PFSK-1 (cell line): ENCODE data around the gene OR4K15. TPM values are rescaled to one million over a fixed set of nuclear protein-coding genes. Genes with fewer than 3 reads are reported as not detected.

Experiments used
- FOXP2 ChIP-seq: optimal IDR thresholded peaks from 2 replicates; pipeline ENCODE3; 2011; ENCODE audit warnings: borderline replicate concordance, control low read depth, inconsistent platforms; ENCODE audit not compliant: insufficient read depth; ENCODE audit errors: extremely low read length, extremely low read depth
- POLR2AphosphoS5 ChIP-seq: IDR thresholded peaks from 2 replicates; pipeline ENCODE4 v1.6.1; 2012; ENCODE audit warnings: low read depth, mild to moderate bottlenecking, control low read depth, low read length, moderate library complexity
- REST ChIP-seq, 2 experiments: IDR thresholded peaks; 2 replicates each; pipeline versions ENCODE4 v1.6.1 to v1.8.0; 2011 to 2012; ENCODE audit warnings: low read depth in 2 of 2, low read length in 2 of 2, control low read depth in 1 of 2, inconsistent platforms in 1 of 2, mild to moderate bottlenecking in 1 of 2, moderate library complexity in 1 of 2; ENCODE audit not compliant: insufficient read depth in 1 of 2
- SIN3A ChIP-seq: IDR thresholded peaks from 2 replicates; pipeline ENCODE4 v1.6.1; 2012; ENCODE audit warnings: mild to moderate bottlenecking, low read length, moderate library complexity, borderline replicate concordance; ENCODE audit not compliant: insufficient read depth
- TAF1 ChIP-seq: IDR thresholded peaks from 2 replicates; pipeline ENCODE4 v1.6.1; 2012; ENCODE audit warnings: low read length, control low read depth, borderline replicate concordance; ENCODE audit not compliant: insufficient read depth
- polyA plus RNA-seq: library from polyadenylated mRNA; unstranded; fragments of >200 nt; gene quantifications from one replicate; pipeline ENCODE4 v1.2.1, GENCODE V29; 2012; ENCODE audit warnings: low read depth, missing spikeins; ENCODE audit not compliant: insufficient read length

OR4K15 gene
- not detected for polyA plus RNA-seq

DNA sequence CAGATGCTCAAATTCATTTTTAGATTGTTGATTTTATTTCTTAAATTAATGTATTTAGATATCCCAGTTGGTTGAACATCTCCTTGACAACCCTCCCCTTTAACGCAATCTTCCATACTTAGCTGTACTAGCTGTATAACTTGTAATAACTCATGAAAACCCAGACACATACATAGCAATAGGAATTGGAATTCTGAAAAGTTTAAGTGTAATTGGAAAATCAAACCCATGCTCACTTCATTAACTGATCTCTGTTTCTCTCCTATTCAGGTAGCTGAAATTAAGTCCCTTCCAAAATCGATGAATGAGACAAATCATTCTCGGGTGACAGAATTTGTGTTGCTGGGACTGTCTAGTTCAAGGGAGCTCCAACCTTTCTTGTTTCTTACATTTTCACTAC lies at the start of gene OR4K15:
Gene OR4K15 (plus strand): TSS at position 301 of the 400 bp plus-strand sequence. CDS start 0 bp downstream, at position 301.
- no peak for TF ChIP-seq TAF1
- no peak for TF ChIP-seq POLR2AphosphoS5
- TF ChIP-seq FOXP2: no peak
- no peak for TF ChIP-seq SIN3A
- no peak for TF ChIP-seq REST (IDR thresholded peaks at IDR 0.05; ENCODE audit: insufficient read depth in 1 of 2, low read depth in 2 of 2, low read length in 2 of 2)

DNA sequence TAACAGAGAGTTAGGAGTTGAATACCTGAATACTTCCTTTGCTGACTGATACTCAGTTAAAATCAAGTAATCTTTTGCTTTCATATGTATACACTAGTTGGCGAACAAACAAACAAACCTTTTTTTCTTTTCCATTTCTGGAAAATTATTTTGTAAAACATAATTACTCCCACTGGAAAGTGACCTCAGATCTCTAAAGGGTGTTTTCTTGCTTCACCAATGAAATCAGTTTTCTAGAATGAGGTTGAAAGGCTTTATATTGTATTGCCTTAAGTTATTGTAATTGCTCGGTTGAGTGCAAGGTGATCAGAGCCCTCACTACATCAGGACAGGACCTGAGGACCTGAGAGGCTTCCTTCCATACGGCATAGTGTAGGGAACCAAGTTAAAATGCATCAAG lies 44.8 kb upstream of the OR4K15 start, which contains the start of gene OR4K1:
Gene OR4K1 (plus strand): TSS at position 301 of the 400 bp plus-strand sequence. CDS start 4,750 bp downstream, outside the sequence.
- TF ChIP-seq TAF1 (no peak), POLR2AphosphoS5 (no peak), SIN3A (no peak), REST (IDR thresholded peaks at IDR 0.05; ENCODE audit: insufficient read depth in 1 of 2, low read depth in 2 of 2, low read length in 2 of 2) (no peak), FOXP2 (no peak)

- TF ChIP-seq POLR2AphosphoS5: no peak
- TF ChIP-seq SIN3A: no peak
- TF ChIP-seq FOXP2: no peak
- no peak for TF ChIP-seq TAF1
- TF ChIP-seq REST (IDR thresholded peaks at IDR 0.05; ENCODE audit: insufficient read depth in 1 of 2, low read depth in 2 of 2, low read length in 2 of 2): no peak
These were observed 33.7 kb upstream of the OR4K15 start for GRCh38 chr14:19941668-19942067.

DNA sequence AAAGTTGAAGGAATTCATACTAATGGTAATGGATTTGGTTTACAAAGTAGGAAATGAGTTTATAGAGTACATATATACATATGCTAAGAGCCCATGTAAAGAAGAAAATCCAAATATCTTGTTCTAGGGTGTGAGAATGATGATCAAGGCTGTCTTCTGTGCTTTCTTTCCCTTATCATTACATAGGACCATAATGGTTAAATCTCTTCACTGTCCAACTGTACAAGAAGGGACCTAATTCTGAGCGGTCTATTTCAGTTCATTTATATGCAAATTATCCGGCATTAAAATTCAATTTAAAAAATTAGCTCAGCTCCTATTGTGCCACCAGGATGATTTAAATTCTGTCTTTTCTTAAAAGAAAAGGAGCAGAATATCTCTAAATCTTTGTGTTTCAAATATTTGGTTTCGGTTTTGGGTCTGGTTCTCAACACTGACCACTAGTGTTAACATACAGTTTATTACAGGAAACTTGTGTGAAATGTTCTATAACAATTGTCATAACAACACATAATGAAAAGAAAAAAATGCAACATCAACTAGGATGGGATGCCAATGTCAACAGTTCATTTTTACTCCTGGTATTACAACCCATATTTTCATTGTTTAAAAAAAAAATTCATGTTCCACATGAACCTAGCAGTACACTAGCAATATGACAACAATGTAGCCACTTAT lies 27.8 kb upstream of the OR4K15 start:
- no peak for TF ChIP-seq FOXP2
- no peak for TF ChIP-seq POLR2AphosphoS5
- TF ChIP-seq REST (IDR thresholded peaks at IDR 0.05; ENCODE audit: insufficient read depth in 1 of 2, low read depth in 2 of 2, low read length in 2 of 2): no peak
